H9 (cell line): Measurements from ENCODE around the gene CNDP2. TPM values are rescaled to one million over a fixed set of nuclear protein-coding genes. Genes with fewer than 3 reads are reported as not detected.

Experiments
- DNase-seq: peaks from one replicate; pipeline ENCODE4 v3.0.0-alpha.2; 2017
- H2AFZ ChIP-seq: one replicate; pipeline ENCODE4 v1.6.1; 2013; ENCODE audit warnings: mild to moderate bottlenecking, low read length, control low read depth, moderate library complexity
- H2AK5ac ChIP-seq: 2 replicates; pipeline ENCODE4 v1.6.1; 2013; ENCODE audit warnings: low read length, control low read depth, mixed read lengths; ENCODE audit not compliant: insufficient read length
- H2BK120ac ChIP-seq: one replicate; pipeline ENCODE4 v1.6.1; 2013; ENCODE audit warnings: low read depth, mild to moderate bottlenecking, low read length, control low read depth, inconsistent platforms; ENCODE audit not compliant: poor library complexity, severe bottlenecking
- H2BK12ac ChIP-seq: 2 replicates; pipeline ENCODE4 v1.6.1; 2013; ENCODE audit warnings: low read length, control low read depth, mixed read lengths, low read depth; ENCODE audit not compliant: insufficient read length
- H2BK15ac ChIP-seq: 2 replicates; pipeline ENCODE4 v1.6.1; 2013; ENCODE audit warnings: low read depth, low read length, control low read depth
- H2BK20ac ChIP-seq: one replicate; pipeline ENCODE4 v1.6.1; 2013; ENCODE audit warnings: low read depth, mild to moderate bottlenecking, low read length, control low read depth, inconsistent platforms; ENCODE audit not compliant: poor library complexity, severe bottlenecking
- H2BK5ac ChIP-seq: 2 replicates; pipeline ENCODE4 v1.6.1; 2013; ENCODE audit warnings: low read length, control low read depth, mixed read lengths; ENCODE audit not compliant: insufficient read length
- H3K14ac ChIP-seq: 2 replicates; pipeline ENCODE4 v1.6.1; 2013; ENCODE audit warnings: low read length, control low read depth; ENCODE audit not compliant: insufficient read depth
- H3K18ac ChIP-seq: 2 replicates; pipeline ENCODE4 v1.6.1; 2013; ENCODE audit warnings: low read depth, mild to moderate bottlenecking, mixed read lengths, low read length, control low read depth; ENCODE audit not compliant: insufficient read length
- H3K23ac ChIP-seq: 2 replicates; pipeline ENCODE4 v1.6.1; 2013; ENCODE audit warnings: low read length, control low read depth, mixed read lengths, low read depth; ENCODE audit not compliant: insufficient read length
- H3K23me2 ChIP-seq: 2 replicates; pipeline ENCODE4 v1.6.1; 2013; ENCODE audit warnings: low read depth, mild to moderate bottlenecking, mixed read lengths, low read length, control low read depth; ENCODE audit not compliant: insufficient read length, poor library complexity, severe bottlenecking
- H3K27ac ChIP-seq: 2 replicates; pipeline ENCODE4 v1.5.1; 2013; ENCODE audit warnings: low read length, control low read depth, mixed read lengths, low read depth; ENCODE audit not compliant: insufficient read length
- H3K27me3 ChIP-seq: 2 replicates; pipeline ENCODE4 v1.6.1; 2013; ENCODE audit warnings: low read length, control low read depth, inconsistent platforms; ENCODE audit not compliant: insufficient read depth
- H3K4ac ChIP-seq: 2 replicates; pipeline ENCODE4 v1.6.1; 2013; ENCODE audit warnings: low read depth, mild to moderate bottlenecking, control low read depth, inconsistent platforms, low read length, moderate library complexity
- H3K4me1 ChIP-seq: 2 replicates; pipeline ENCODE4 v1.6.1; 2013; ENCODE audit warnings: low read length, control low read depth, inconsistent platforms; ENCODE audit not compliant: insufficient read depth
- H3K4me2 ChIP-seq: 2 replicates; pipeline ENCODE4 v1.6.1; 2013; ENCODE audit warnings: low read length, control low read depth, mixed read lengths; ENCODE audit not compliant: insufficient read length, insufficient read depth
- H3K56ac ChIP-seq: 2 replicates; pipeline ENCODE4 v1.6.1; 2013; ENCODE audit warnings: low read depth, mild to moderate bottlenecking, mixed read lengths, low read length, control low read depth; ENCODE audit not compliant: insufficient read length
- H3K79me1 ChIP-seq: 2 replicates; pipeline ENCODE4 v1.6.1; 2013; ENCODE audit warnings: low read depth, mild to moderate bottlenecking, moderate library complexity, low read length, control low read depth, inconsistent platforms; ENCODE audit not compliant: insufficient read depth, poor library complexity, severe bottlenecking
- H3K79me2 ChIP-seq: 2 replicates; pipeline ENCODE4 v1.6.1; 2013; ENCODE audit warnings: low read length, control low read depth, inconsistent platforms; ENCODE audit not compliant: insufficient read depth
- H3K9ac ChIP-seq: 2 replicates; pipeline ENCODE4 v1.6.1; 2013; ENCODE audit warnings: low read length, control low read depth, mixed read lengths; ENCODE audit not compliant: insufficient read length; ENCODE audit errors: extremely low read depth
- H3K9me3 ChIP-seq: one replicate; pipeline ENCODE4 v1.6.1; 2013; ENCODE audit warnings: low read depth, low read length, inconsistent platforms; ENCODE audit not compliant: control insufficient read depth
- H3T11ph ChIP-seq: one replicate; pipeline ENCODE4 v1.6.1; 2013; ENCODE audit warnings: mild to moderate bottlenecking, low read length, control low read depth, inconsistent platforms
- H4K20me1 ChIP-seq: one replicate; pipeline ENCODE4 v1.6.1; 2013; ENCODE audit not compliant: control insufficient read depth, insufficient read length, insufficient read depth
- H4K5ac ChIP-seq: 2 replicates; pipeline ENCODE4 v1.6.1; 2013; ENCODE audit warnings: low read depth, mild to moderate bottlenecking, mixed read lengths, low read length, control low read depth; ENCODE audit not compliant: insufficient read length
- H4K8ac ChIP-seq: replicated peaks from 2 replicates; pipeline ENCODE4 v1.6.1; 2013; ENCODE audit warnings: low read length, control low read depth, mixed read lengths, low read depth; ENCODE audit not compliant: insufficient read length
- H4K91ac ChIP-seq: 2 replicates; pipeline ENCODE4 v1.6.1; 2013; ENCODE audit warnings: low read depth, mild to moderate bottlenecking, moderate library complexity, mixed read lengths, low read length, control low read depth; ENCODE audit not compliant: insufficient read length
- H3K27ac Mint-ChIP-seq, 3 experiments: 2 replicates in 2 of 3; 3 replicates in 1 of 3; pipeline ENCODE4 v1.8.0; 2020 to 2021; ENCODE audit warnings: mixed read lengths in 3 of 3, mild to moderate bottlenecking in 1 of 3, moderate library complexity in 1 of 3
- H3K27me3 Mint-ChIP-seq: 2 replicates; pipeline ENCODE4 v1.8.0; 2021; ENCODE audit warnings: low read depth, mild to moderate bottlenecking, moderate library complexity, mixed read lengths
- H3K36me3 Mint-ChIP-seq, 3 experiments: 2 replicates in 2 of 3; 3 replicates in 1 of 3; pipeline ENCODE4 v1.8.0; 2020 to 2021; ENCODE audit warnings: low read depth in 3 of 3, mixed read lengths in 3 of 3; ENCODE audit not compliant: insufficient read depth in 1 of 3
- H3K4me1 Mint-ChIP-seq, 2 experiments: 2 replicates each; pipeline ENCODE4 v1.8.0; 2020; ENCODE audit warnings: mixed read lengths in 2 of 2
- H3K4me3 Mint-ChIP-seq, 2 experiments: 2 replicates in 1 of 2; 3 replicates in 1 of 2; pipeline ENCODE4 v1.8.0; 2020 to 2021; ENCODE audit warnings: mild to moderate bottlenecking in 2 of 2, mixed read lengths in 2 of 2, moderate library complexity in 1 of 2
- H3K9me3 Mint-ChIP-seq, 2 experiments: 2 replicates in 1 of 2; 3 replicates in 1 of 2; pipeline ENCODE4 v1.8.0; 2020; ENCODE audit warnings: mild to moderate bottlenecking in 2 of 2, mixed read lengths in 2 of 2, moderate library complexity in 1 of 2
- CTCF ChIP-seq: fragments of 200-600 bp; sonication (generic); conservative IDR thresholded peaks from 3 replicates; pipeline ENCODE4 v1.8.0; 2021; ENCODE audit warnings: antibody characterized with exemption, mild to moderate bottlenecking
- WGBS: extraction: QIAGEN DNeasy Blood & Tissue Kit; methylation state at CpG from one replicate; pipeline ENCODE4 v1.1.7; 2013; ENCODE audit warnings: missing lambda C conversion rate, low lambda C conversion rate, mixed read lengths; ENCODE audit not compliant: insufficient read length; ENCODE audit errors: extremely low coverage; 5-methylcytosine and 5-hydroxymethylcytosine counted together
- total RNA-seq: library from RNA; stranded (reverse); gene quantifications from 2 replicates; pipeline ENCODE4 v1.2.1, GENCODE V29; 2021

CNDP2 gene
- total RNA-seq, 1 experiment from 2014 or later, result 212 TPM

- H3K4me2 ChIP-seq, result no peak overlapping the region
- no peak overlapping the region for H2BK15ac ChIP-seq
- Mint-ChIP-seq H3K9me3 (peaks cover 14 to 24% of the 10 kb centered on the region in 2 experiments), H3K36me3 (peaks cover 4 to 6% (median 4%) of the 10 kb centered on the region in 3 experiments; a peak in 4 of 7 replicates), H3K27me3 (peaks cover 11% of the 10 kb centered on the region), H3K27ac (no peak overlapping the region), H3K4me1 (peaks cover 2% of the 10 kb centered on the region in 2 experiments; a peak in 3 of 4 replicates), H3K4me3 (no peak overlapping the region)
- H3K9me3 ChIP-seq, result no peaks in the 10 kb centered on the region
- no peak overlapping the region for H3K4ac ChIP-seq
- H4K8ac ChIP-seq, result no peak overlapping the region
- no peak overlapping the region for H2BK12ac ChIP-seq
- H3K79me1 ChIP-seq, result no peaks in the 10 kb centered on the region
- H2BK20ac ChIP-seq, result no peak overlapping the region
- no peak overlapping the region for H2BK120ac ChIP-seq
- no peak overlapping the region for H3K23ac ChIP-seq
- H3K9ac ChIP-seq, result no peak overlapping the region
- TF ChIP-seq CTCF, result no peak
- no peaks in the 10 kb centered on the region for H3K27me3 ChIP-seq
- no peak overlapping the region for H3K18ac ChIP-seq
- no peaks in the 10 kb centered on the region for H3K23me2 ChIP-seq
- no peak overlapping the region for H4K91ac ChIP-seq
- H4K20me1 ChIP-seq, result no peaks in the 10 kb centered on the region
- H3T11ph ChIP-seq, result no peak overlapping the region
- H3K79me2 ChIP-seq, result no peaks in the 10 kb centered on the region
- no peak overlapping the region for H2AK5ac ChIP-seq
- no peak overlapping the region for H3K27ac ChIP-seq
- H3K56ac ChIP-seq, result no peak overlapping the region
- H2AFZ ChIP-seq, result no peak overlapping the region
- no peak overlapping the region for H3K14ac ChIP-seq
- WGBS, result no CpG with 5 or more reads among the region's 12 CpGs
- no peaks in the 10 kb centered on the region for H3K4me1 ChIP-seq
- no peak overlapping the region for H4K5ac ChIP-seq
- H2BK5ac ChIP-seq, result no peak overlapping the region
- DNase-seq, result no peak
Observed at GRCh38 chr18:74571895-74572680, 75.9 kb downstream of the CNDP2 start.
